Stimulated activated CD8-positive, alpha-beta memory T cell treated with anti-CD3 and anti-CD28 coated beads, Interleukin-12 subunit alpha, Interleukin-12 subunit beta, amount 100 ng/mL, for 24 hours (primary cell): Measurements from ENCODE around the gene SPDYA.
"Not testable (repeated sequence)": the region's sequence is repeated elsewhere in the genome, so short reads cannot be mapped to it uniquely, and the experiment has no call there.

Experiments used
- DNase-seq: peaks from one replicate; pipeline ENCODE4 v3.0.0-alpha.2; 2020; ENCODE audit errors: extremely low read depth

Gene SPDYA

DNA sequence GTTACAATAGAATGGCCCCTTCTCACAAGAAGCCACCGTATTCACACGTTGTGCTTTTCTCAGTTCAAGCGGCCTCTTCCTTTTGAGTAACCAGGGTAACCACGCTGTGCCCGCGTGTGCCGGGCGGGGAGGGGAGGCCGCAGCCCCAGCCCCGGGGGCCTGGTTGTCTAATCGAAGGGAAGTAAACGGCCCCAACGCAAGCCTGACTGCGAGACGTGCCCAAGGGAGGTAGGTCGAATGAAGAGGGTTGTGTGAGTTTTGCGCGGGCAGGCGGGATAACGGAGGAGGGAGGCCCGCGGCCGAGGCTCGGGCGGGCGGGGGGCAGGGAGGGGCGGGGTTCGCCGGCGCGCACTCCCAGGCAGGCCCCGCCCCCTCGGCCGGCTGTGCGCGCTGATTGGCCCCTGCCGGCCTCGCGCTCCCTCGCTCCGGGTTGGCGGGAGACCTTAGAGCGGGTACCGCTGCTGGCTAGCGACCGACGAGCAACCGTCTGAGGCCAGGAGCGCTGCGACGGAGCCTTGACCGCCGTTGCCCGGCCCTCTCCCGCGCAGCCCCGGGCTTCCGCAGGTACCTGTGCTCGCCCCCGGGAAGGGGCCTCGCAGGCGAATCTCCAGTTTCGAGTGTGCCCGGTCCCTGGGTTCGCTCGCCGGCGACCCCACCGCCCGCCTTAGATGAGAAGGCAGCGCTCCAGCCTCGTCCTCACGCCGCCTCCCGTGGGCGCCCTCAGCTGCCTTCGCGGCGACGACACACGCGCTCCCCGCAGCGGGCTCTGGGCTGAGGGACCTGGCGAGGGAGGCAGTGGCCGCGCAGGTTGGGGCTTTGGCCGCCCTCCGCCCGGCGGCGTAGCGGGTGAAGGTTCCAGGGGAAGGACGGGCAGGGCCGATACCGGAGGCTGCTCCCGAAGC is at the start of gene SPDYA:
Gene SPDYA, plus strand, starts transcription at position 451 of the 902 bp plus-strand sequence. CDS start 5,181 bp downstream, outside the sequence.
- peak; percentile 57 for DNase-seq

DNA sequence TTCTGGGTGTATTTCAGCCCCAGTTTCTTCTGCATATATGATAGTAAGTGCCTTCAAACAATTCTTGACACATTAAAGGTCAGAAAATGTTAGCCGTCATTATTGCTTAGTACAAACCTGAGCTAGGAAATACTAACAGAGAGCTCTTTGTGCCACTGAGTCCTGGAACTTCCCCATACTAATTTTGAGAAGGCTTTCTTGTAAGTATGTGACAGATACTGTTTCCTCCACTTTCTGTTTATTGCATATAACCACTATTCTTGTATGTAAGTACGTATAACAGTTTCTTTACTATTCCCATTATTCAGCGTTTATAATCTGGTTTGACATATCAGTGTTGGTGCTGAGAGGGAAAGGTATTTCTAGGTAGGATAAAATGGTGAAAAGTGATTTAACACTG is 49.2 kb upstream of the SPDYA start:
- no peak for DNase-seq

DNA sequence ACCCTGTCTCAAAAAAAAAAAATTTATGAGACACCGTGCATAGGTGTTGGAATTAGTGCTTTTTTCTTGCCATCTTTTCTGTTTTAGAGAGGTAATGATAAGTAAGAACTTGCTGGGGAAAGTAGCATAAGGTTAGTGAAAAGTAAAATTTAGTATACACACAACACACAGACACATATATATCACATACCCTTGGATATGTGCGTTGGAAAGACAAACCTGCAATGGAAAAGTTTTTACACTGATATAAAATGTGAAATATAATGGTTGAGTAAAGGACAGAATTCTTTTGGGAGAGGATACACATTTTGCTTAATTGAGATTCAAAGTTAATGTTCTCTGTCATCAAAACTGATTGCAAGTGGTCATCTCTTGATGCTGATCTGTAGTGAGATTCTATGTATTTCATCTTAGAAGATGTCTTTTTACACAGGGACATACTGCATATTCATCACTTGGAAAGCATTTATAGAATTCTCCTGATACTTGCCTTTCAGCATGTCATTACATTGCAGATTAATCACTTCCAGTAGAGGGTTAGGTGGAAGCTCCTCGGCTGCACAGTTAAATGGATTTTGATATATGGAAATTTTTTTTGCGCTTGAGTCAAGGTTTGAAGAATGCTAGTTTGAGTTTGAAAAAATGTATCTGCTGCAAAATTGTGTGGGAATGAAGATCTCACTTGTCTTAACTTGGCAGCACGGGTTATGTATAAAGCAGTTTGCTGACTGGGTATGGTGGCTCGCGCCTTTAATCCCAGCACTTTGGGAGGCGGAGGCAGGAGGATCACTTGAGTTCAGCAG is 45.5 kb upstream of the SPDYA start:
- DNase-seq: no peak

DNA sequence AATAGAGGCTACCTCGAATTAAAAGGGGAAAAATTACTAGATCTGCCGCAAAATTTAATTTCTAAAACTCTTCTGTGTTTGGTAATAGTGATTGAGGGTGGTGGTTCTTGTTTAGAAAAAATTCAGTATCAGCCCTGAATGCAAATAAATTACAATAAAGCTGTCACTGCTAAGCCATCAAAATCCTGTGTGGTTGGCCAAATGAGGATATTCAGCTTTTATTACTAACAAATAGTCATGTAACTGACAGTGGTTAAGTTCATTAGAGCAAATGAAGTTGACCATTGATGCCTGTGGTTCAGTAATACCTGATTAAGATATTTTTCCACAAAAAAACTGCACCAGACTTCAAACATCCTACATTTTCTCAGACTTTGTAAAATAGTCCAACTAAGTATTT is 44.6 kb upstream of the SPDYA start:
- no peak for DNase-seq

DNA sequence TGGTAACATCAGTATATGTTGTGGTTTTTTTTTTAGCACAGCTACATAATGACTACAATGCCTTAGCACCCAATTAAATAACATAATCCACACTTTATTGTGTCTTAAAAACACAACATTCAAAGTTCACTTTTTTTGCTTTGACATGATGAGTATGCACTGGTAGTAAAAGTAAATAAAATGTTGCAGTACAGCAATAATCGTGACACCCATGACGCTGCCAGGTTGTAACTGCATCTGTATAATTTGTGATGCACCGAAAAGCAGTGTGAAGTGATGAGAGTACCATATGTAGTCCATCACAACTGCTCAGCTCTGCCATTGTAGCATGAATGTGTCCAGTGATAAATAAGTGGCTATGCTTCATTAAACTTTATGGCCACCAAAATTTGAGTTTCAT is 43.3 kb upstream of the SPDYA start:
- DNase-seq: no peak

DNA sequence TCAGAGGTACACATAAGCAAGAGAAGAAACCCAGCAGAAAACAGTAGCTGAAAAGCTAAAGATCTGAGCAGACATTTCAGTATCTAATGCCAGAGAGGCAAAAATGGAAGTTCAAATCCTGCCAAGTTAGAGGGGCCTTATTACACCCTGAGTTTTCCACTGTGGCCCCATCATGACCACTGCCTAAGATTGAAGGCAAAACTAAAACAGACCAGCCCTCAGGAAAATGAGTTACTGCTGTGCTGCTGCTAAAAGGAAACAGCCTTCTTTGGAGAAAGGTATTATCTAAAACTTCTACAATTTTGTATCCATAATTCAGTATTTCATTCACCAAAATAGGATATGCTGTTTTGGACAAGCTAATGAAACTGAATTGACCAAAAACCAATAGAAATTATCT is 42.2 kb upstream of the SPDYA start:
- DNase-seq: no peak

DNA sequence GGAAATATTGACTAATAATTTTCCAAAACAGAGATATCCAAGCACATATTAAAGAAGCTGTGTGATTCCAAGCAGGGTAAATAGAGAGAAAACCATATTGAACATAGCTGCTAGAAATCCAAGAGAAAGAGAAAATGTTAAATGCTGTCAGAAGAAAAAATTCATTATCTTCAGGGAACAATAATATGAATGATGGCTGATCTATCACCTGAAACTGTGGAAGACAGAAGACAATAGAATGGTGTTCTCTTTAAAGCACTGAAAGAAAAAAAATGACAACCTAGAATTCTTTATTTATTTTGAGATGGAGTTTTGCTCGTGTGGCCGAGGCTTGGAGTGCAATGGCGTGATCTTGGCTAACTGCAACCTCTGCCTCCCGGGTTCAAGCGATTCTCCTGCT is 41.7 kb upstream of the SPDYA start:
- no peak for DNase-seq

DNA sequence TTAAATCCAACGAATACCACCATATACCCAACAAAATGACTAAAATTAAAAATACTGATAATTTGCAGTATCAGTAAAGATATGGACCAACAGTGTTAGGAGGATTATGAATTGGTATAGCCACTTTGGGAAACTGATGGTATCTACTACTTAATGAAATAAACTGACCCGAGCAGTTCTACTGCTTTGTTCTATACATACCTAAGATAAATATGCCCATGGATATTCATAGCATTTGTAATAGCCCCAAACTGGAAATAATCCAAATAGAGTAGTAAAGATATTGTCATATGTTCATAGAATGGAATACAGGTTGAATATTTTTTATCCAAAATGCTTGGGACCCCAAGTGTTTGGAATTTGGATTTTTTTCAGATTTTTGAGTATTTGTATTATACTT is 38.3 kb upstream of the SPDYA start:
- no peak for DNase-seq

DNA sequence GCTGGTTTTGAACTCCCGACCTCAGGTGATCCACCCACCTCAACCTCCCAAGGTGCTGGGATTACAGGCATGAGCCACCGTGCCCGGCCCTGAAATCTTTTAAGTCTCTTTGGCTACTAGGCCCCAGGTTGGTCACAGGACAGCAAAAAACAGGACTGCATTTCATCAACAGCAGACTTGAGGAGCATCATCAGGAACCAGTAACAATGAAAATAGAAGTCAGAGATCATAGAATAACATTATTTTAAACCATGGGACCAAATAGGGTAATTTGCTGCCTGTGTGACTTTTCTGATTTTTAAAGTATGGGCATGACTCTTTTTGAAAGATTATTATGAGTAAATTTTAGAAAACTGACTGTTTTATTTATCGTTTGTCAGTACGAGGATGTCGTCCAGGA is 34.2 kb upstream of the SPDYA start:
- DNase-seq: no peak

DNA sequence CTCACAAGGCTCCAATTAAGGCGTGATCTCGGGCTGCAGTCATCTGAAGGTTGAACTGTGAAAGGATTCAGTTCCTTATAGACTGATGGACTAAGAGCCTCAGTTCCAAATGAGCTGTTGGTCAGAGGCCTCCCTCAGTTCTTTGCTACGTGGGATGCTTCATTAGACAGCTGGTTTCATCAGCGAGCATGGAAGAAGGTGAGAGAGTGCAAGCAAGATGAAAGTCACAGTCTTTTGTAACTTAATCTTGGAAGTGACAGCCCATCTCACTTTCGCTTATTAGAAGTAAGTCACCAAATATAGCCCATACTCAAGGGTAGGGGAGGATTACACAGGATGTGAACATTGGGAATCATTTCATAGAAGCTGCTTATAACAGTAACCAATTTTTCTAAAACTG is 32.2 kb upstream of the SPDYA start:
- DNase-seq: no peak

DNA sequence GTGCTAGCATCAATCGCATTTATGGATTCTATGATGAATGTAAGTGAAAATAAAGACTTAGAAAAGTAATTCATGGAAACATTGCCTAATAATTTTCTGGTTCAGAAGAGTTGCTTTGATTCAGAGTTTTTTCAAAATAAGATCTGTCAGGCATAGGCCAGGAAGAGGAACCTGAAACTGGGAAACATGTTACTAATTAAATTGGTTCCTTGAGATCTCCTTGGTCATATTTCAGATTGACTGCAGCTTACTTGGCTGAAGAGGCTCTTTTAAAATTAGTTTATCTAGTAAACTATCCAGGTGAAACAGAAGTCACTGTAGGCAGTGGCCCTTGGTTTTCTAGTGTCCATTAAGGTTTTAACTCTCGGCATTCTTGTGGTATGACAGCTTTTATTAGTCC is 31.6 kb upstream of the SPDYA start:
- no peak for DNase-seq

DNA sequence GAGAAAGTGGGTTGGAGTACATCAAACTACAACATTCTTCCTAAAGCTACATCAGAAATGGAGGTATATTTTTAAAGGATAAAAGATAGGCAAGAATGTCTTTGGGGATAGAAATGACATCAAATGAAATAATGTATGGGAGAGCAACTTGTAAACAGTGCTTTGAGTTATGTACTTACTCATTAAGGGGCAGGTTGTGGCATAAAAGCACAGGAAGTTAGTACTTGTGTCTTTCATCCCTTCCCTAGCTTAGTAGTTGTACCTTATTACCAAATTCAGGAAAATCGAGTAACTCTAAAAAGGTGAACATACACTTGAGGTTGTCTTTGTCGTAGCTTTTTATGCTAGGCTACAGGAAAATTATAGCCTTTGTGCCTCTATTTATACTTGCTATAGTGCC is 30.1 kb upstream of the SPDYA start:
- no peak for DNase-seq

DNA sequence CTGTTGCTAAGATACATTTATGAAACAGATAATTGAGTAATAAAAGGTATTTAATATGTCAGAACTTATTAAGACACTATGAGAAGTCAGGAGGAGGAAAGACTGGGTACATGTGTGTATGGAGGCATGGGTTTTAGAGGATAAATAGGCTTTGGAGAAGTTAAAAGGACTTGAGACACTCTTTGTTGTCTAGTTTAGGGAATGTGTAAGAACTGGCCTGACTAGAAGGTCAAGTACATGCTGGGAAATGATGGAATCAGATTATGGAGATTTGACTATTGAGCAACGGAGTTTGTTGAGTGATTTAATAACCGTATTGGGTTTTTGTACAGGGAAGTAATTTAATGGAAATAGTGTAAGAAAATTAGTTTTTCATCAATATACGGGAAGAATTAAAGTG is 28.2 kb upstream of the SPDYA start:
- no peak for DNase-seq

DNA sequence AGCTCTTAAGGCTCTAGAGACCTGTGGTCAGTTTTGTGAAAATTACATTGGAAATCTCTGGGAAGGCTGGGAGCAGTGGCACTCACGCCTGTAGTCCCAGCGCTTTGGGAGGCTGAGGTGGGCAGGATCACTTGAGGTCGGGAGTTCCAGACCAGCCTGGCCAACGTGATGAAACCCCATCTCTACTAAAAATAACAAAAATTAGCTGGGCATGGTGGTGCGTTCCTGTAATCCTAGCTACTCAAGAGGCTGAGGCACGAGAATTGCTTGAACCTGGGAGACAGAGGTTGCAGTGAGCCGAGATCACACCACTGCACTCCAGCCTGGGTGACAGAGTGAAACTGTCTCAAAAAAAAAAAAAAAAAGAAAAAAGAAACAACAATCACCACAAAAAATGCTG is 26.1 kb upstream of the SPDYA start:
- DNase-seq: not testable (repeated sequence)

DNA sequence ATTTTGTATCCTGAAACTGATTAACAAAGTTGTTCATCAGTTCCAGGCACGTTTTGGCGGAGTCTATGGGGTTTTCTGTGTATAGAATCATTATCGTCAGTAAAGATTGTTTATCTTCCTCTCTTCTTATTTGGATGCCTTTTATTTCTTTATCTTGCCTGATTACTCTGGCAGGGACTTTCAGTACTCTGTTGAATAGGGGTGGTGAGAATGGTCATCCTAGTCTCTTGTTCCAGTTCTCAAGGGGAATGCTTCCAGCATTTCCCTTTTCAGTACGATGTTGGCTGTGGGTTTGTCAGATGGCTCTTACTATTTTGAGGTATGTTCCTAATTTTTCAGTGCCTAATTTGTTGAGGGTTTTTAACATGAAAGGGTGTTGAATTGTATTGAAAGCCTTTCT is 14.0 kb upstream of the SPDYA start:
- no peak for DNase-seq

DNA sequence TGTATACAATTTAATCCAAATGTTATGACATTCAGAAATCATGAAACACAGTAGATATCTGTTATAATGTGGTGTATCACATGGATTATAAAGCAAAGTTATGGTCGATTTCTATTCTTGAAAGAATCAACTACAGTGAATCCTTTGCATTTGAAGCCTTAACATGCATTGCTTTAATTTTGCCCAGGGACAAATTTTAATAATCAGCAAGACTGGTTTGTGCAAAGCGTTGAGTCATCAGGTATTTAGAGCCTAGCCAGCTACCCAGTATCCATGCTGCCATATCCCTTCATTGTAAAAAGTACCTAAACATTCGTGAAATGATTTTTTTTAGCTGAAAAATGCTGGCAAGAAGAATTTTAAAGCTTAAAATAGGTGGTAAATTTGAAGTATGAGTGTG is 8.9 kb upstream of the SPDYA start:
- no peak for DNase-seq

DNA sequence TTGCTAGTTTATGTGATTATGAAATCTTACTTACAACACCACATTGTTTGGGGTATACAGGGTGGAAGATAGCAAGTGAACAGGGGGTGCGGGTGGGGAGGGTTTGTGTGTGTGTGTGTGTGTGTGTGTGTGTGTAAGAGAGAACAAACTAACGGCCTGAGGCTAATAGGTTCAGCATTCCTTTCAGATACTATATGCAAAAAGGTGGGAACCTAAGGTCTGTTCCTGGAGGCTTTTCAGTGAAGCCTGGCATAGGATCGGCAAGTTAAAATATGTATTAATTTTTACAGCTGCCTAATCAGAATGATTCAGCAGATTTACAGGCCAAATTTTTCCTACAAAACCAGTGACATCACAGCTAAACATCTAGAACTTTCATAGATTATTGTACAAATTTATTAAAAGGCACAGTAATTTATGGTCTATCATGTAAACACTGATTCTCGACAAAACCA is 7.6 kb upstream of the SPDYA start:
- DNase-seq: no peak

DNA sequence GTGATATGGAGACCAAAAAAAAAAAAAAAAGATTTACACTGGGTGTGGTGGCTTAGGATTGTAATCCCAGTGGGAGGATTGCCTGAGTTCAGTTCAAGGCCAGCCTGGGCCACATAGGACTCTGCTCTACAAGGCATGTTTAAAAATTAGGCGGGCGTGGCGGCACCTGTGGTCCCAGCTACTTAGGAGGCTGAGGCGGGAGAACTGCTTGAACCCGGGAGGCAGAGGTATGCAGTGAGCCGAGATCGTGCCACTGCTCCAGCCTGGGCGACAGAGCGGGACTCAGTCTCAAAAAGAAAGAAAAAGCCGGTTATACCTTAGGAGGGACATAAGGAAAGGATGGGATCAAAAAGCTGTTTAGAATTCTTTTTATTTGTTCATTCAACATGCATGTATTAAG is 707 bp upstream of the SPDYA start:
- DNase-seq: no peak

DNA sequence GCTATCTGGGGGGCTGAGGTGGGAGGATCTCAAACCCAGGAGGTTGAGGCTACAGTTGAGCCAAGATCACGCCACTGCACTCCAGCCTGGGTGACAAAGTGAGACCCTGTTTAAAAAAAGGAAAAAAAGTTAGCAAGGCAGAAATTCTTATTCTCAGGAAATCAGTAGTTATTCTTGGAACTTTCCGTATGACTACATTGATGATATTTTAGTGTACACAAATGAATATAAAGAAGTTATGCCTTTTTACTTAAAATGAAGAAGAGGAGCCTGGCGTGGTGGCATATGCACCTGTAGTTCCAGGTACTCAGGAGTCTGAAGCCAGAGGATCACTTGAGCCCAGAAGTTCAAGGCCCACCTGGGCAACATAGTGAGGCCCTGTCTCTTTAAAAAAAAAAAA is 7.4 kb downstream of the SPDYA start:
- DNase-seq: no peak

DNA sequence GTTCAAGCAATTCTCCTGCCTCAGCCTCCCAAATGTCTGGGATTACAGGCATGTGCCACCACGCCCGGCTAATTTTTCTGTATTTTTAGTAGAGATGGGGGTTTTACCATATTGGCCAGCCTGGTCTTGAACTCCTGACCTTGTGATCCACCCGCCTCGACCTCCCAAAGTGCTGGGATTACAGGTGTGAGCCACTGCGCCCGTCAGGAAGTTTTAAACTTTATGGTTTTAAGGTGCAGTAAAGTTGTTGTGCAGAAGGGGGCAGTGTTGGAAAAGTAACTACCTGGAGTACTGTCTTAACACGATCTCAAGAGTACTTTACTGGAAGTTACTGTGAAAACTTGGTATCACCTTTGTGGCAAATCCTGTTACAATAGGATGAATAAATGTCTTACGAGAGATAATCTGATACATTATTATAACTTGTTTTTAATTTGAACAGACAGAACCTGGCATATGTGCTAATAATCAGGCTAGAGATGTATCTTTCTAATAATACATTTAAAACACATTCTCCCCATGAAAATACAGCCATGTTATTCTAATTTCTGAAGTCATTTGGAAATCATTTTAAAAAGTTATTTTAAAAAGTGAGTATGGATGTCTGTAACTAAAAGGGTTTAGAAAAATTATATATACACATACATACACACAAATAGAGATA is 10.8 kb downstream of the SPDYA start:
- DNase-seq: no peak

DNA sequence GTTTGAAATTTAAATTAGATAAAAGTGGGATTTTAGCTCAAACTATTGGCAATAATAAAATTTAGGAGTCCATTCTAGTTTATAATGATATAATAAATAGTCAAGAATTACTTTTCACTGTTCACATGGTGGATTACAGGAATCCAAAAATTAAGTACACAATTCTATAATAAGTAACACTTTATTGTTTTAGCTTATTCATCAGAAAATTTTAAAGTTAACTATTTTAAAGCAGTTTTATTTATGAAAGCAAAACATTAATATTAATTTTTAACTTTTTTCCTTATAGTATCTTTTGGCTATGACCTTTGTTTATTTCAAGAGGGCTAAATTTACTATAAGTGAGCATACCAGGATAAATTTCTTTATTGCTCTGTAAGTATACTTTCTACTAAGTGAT is 11.4 kb downstream of the SPDYA start:
- DNase-seq: no peak

DNA sequence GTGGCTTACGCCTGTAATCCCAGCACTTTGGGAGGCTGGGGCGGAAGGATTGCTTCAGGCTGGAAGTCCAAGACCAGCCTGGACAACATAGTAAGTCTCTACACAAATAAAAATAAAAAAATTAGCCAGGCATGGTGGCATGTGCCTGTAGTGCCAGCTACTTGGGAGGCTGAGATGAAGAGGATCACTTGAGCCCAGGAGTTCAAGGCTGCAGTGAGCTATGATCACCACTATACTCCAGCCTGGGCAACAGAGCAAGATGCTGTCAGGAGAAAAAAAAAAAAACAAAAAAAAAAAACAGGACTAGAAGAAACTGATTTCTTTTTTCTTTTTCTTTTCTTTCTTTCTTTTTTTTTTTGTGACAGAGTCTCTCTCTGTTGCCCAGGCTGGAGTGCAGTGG is 13.6 kb downstream of the SPDYA start:
- no peak for DNase-seq

DNA sequence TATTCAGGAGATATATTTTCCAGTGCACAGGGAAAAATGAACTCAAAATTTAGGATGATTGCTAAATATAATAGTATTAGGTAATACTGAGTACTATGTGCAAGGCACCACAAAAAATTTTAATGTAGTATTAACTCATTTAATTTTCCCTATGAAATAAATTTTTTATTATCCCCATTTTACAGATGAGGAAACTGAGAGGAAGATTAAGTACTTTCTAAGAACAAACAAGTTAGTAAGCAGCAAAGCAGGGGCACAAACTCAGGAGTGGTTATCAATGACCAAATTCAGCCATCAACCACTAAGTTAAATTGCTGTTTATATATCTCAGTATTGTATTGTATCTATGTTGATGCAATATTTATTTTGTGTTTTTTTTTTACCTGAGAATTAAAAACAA is 14.2 kb downstream of the SPDYA start:
- DNase-seq: no peak
